ENCODE data around the gene NF1.
"Not testable (repeated sequence)": the region's sequence is repeated elsewhere in the genome, so short reads cannot be mapped to it uniquely, and the experiment has no call there.

Gene NF1

GRCh38 chr17:31089471-31089870 lies 5.3 kb upstream of the NF1 start:
- no peak overlapping the region for H2AK5ac ChIP-seq (ENCODE audit: low read length)
- no peak overlapping the region for H4K8ac ChIP-seq (ENCODE audit: low read depth, low read length)
- no peak overlapping the region for H2BK120ac ChIP-seq (ENCODE audit: low read depth, low read length)
- no peak overlapping the region for H3K18ac ChIP-seq (ENCODE audit: low read length)
- no peaks in the 10 kb centered on the region for H3K79me1 ChIP-seq (ENCODE audit: low read length)
- no peak for DNase-seq
- H3K23ac ChIP-seq (ENCODE audit: low read length): no peak overlapping the region
- H2BK15ac ChIP-seq (replicated peaks; ENCODE audit: low read depth): no peak overlapping the region
- WGBS (ENCODE audit: extremely low coverage, insufficient coverage, low lambda C conversion rate): no CpG with 5 or more reads among the region's 3 CpGs
- no peak overlapping the region for H3K27ac ChIP-seq (ENCODE audit: low read depth, low read length)
- H3K4ac ChIP-seq (ENCODE audit: low read depth, low read length): no peak overlapping the region
- no peaks in the 10 kb centered on the region for H3K36me3 ChIP-seq (ENCODE audit: control insufficient read depth, insufficient read depth, low read length)
- H3K4me2 ChIP-seq (ENCODE audit: low read length): no peak overlapping the region
- H3K56ac ChIP-seq (ENCODE audit: low read length): no peak overlapping the region
- no peaks in the 10 kb centered on the region for H3K79me2 ChIP-seq (ENCODE audit: control insufficient read depth, insufficient read depth, low read length)
- no peaks in the 10 kb centered on the region for H3K27me3 ChIP-seq (ENCODE audit: insufficient read depth, low read length, poor library complexity)
- no peaks in the 10 kb centered on the region for H3K4me1 ChIP-seq (ENCODE audit: control insufficient read depth, low read depth, low read length)
- no peak overlapping the region for H3K9ac ChIP-seq (ENCODE audit: low read length)
- H2BK5ac ChIP-seq (ENCODE audit: low read length): no peak overlapping the region
- H4K5ac ChIP-seq (ENCODE audit: low read length): no peak overlapping the region
- H3K4me3 ChIP-seq (ENCODE audit: low read length): no peak overlapping the region

GRCh38 chr17:31090650-31091049 lies 4.1 kb upstream of the NF1 start:
- not testable (repeated sequence) for H3K18ac ChIP-seq (ENCODE audit: low read length); H3K27ac ChIP-seq (ENCODE audit: low read depth, low read length); H3K4me2 ChIP-seq (ENCODE audit: low read length); H3K9ac ChIP-seq (ENCODE audit: low read length); DNase-seq; H2BK120ac ChIP-seq (ENCODE audit: low read depth, low read length); H3K79me2 ChIP-seq (ENCODE audit: control insufficient read depth, insufficient read depth, low read length); H3K36me3 ChIP-seq (ENCODE audit: control insufficient read depth, insufficient read depth, low read length); H3K27me3 ChIP-seq (ENCODE audit: insufficient read depth, low read length, poor library complexity); H3K79me1 ChIP-seq (ENCODE audit: low read length); H3K4ac ChIP-seq (ENCODE audit: low read depth, low read length); H3K56ac ChIP-seq (ENCODE audit: low read length); H3K4me1 ChIP-seq (ENCODE audit: control insufficient read depth, low read depth, low read length); H3K4me3 ChIP-seq (ENCODE audit: low read length); H4K8ac ChIP-seq (ENCODE audit: low read depth, low read length); H2BK5ac ChIP-seq (ENCODE audit: low read length); H2AK5ac ChIP-seq (ENCODE audit: low read length); H3K23ac ChIP-seq (ENCODE audit: low read length); H4K5ac ChIP-seq (ENCODE audit: low read length); H2BK15ac ChIP-seq (replicated peaks; ENCODE audit: low read depth)
- WGBS (ENCODE audit: extremely low coverage, insufficient coverage, low lambda C conversion rate): no CpG with 5 or more reads among the region's 3 CpGs

GRCh38 chr17:31092475-31093064 lies 2.2 kb upstream of the NF1 start:
- peaks cover 3% of the 10 kb centered on the region for H3K79me1 ChIP-seq (ENCODE audit: low read length)
- H3K4me3 ChIP-seq (ENCODE audit: low read length): no peak overlapping the region

GRCh38 chr17:31093866-31094599 lies 744 bp upstream of the NF1 start:
- peak; percentile 18 for DNase-seq
- H3K56ac ChIP-seq (ENCODE audit: low read length): peak overlapping the region; percentile 68
- 100% methylated on average over 1 of the region's 17 CpGs for WGBS (ENCODE audit: extremely low coverage, insufficient coverage, low lambda C conversion rate)

More at GRCh38 chr17:31092475-31093064, 2.2 kb upstream of the NF1 start:
- WGBS (ENCODE audit: extremely low coverage, insufficient coverage, low lambda C conversion rate): no CpG with 5 or more reads among the region's 1 CpG
- Histone ChIP-seq H3K9ac (ENCODE audit: low read length) (no peak overlapping the region), H4K8ac (ENCODE audit: low read depth, low read length) (no peak overlapping the region), H2AK5ac (ENCODE audit: low read length) (no peak overlapping the region), H3K18ac (ENCODE audit: low read length) (no peak overlapping the region), H2BK15ac (replicated peaks; ENCODE audit: low read depth) (no peak overlapping the region), H3K4me2 (ENCODE audit: low read length) (no peak overlapping the region), H2BK120ac (ENCODE audit: low read depth, low read length) (no peak overlapping the region), H3K4me1 (ENCODE audit: control insufficient read depth, low read depth, low read length) (peaks cover 3% of the 10 kb centered on the region), H3K4ac (ENCODE audit: low read depth, low read length) (no peak overlapping the region), H3K56ac (ENCODE audit: low read length) (no peak overlapping the region), H3K27me3 (ENCODE audit: insufficient read depth, low read length, poor library complexity) (no peaks in the 10 kb centered on the region), H3K36me3 (ENCODE audit: control insufficient read depth, insufficient read depth, low read length) (no peaks in the 10 kb centered on the region), H2BK5ac (ENCODE audit: low read length) (no peak overlapping the region), H3K27ac (ENCODE audit: low read depth, low read length) (no peak overlapping the region), H3K23ac (ENCODE audit: low read length) (no peak overlapping the region), H3K79me2 (ENCODE audit: control insufficient read depth, insufficient read depth, low read length) (peaks cover 10% of the 10 kb centered on the region), H4K5ac (ENCODE audit: low read length) (no peak overlapping the region)
- peak; percentile 28 for DNase-seq

GRCh38 chr17:31095236-31096105 lies 694 bp downstream of the NF1 start:
- Histone ChIP-seq H3K27ac (ENCODE audit: low read depth, low read length) (peak overlapping the region; percentile 99), H2BK5ac (ENCODE audit: low read length) (peak overlapping the region; percentile 68), H3K36me3 (ENCODE audit: control insufficient read depth, insufficient read depth, low read length) (no peaks in the 10 kb centered on the region), H4K5ac (ENCODE audit: low read length) (no peak overlapping the region), H3K9ac (ENCODE audit: low read length) (peak overlapping the region; percentile 87), H3K23ac (ENCODE audit: low read length) (peak overlapping the region; percentile 67), H3K79me2 (ENCODE audit: control insufficient read depth, insufficient read depth, low read length) (peaks cover 21% of the 10 kb centered on the region), H2BK120ac (ENCODE audit: low read depth, low read length) (peak overlapping the region; percentile 94), H3K79me1 (ENCODE audit: low read length) (peaks cover 5% of the 10 kb centered on the region), H2BK15ac (replicated peaks; ENCODE audit: low read depth) (no peak overlapping the region), H3K4me3 (ENCODE audit: low read length) (peak overlapping the region; percentile 76), H3K18ac (ENCODE audit: low read length) (peak overlapping the region; percentile 100), H3K4ac (ENCODE audit: low read depth, low read length) (peak overlapping the region; percentile 95), H2AK5ac (ENCODE audit: low read length) (no peak overlapping the region), H3K56ac (ENCODE audit: low read length) (peak overlapping the region; percentile 99), H3K4me1 (ENCODE audit: control insufficient read depth, low read depth, low read length) (peaks cover 3% of the 10 kb centered on the region), H3K27me3 (ENCODE audit: insufficient read depth, low read length, poor library complexity) (no peaks in the 10 kb centered on the region), H4K8ac (ENCODE audit: low read depth, low read length) (peak overlapping the region; percentile 99), H3K4me2 (ENCODE audit: low read length) (peak overlapping the region; percentile 94)
- WGBS (ENCODE audit: extremely low coverage, insufficient coverage, low lambda C conversion rate): no CpG with 5 or more reads among the region's 45 CpGs
- DNase-seq: peak; percentile 89

More at GRCh38 chr17:31093866-31094599, 744 bp upstream of the NF1 start:
- H3K27ac ChIP-seq (ENCODE audit: low read depth, low read length): peak overlapping the region; percentile 99
- H3K79me2 ChIP-seq (ENCODE audit: control insufficient read depth, insufficient read depth, low read length): peaks cover 18% of the 10 kb centered on the region
- H3K4me3 ChIP-seq (ENCODE audit: low read length): peak overlapping the region; percentile 5
- no peaks in the 10 kb centered on the region for H3K27me3 ChIP-seq (ENCODE audit: insufficient read depth, low read length, poor library complexity)
- peaks cover 3% of the 10 kb centered on the region for H3K4me1 ChIP-seq (ENCODE audit: control insufficient read depth, low read depth, low read length)
- H3K23ac ChIP-seq (ENCODE audit: low read length): no peak overlapping the region
- no peak overlapping the region for H4K5ac ChIP-seq (ENCODE audit: low read length)
- peak overlapping the region; percentile 89 for H3K18ac ChIP-seq (ENCODE audit: low read length)
- peaks cover 4% of the 10 kb centered on the region for H3K79me1 ChIP-seq (ENCODE audit: low read length)
- H2AK5ac ChIP-seq (ENCODE audit: low read length): no peak overlapping the region
- no peak overlapping the region for H2BK5ac ChIP-seq (ENCODE audit: low read length)
- peak overlapping the region; percentile 24 for H2BK120ac ChIP-seq (ENCODE audit: low read depth, low read length)
- no peaks in the 10 kb centered on the region for H3K36me3 ChIP-seq (ENCODE audit: control insufficient read depth, insufficient read depth, low read length)
- peak overlapping the region; percentile 82 for H3K4ac ChIP-seq (ENCODE audit: low read depth, low read length)
- H3K4me2 ChIP-seq (ENCODE audit: low read length): peak overlapping the region; percentile 4
- no peak overlapping the region for H2BK15ac ChIP-seq (replicated peaks; ENCODE audit: low read depth)
- no peak overlapping the region for H4K8ac ChIP-seq (ENCODE audit: low read depth, low read length)
- H3K9ac ChIP-seq (ENCODE audit: low read length): peak overlapping the region; percentile 60
